Nephron (organoid): ENCODE data around the gene A2M.

Source experiments
- H3K27ac Mint-ChIP-seq, 3 experiments: 2 replicates each; pipeline ENCODE4 v1.8.0; 2020; ENCODE audit warnings: mixed read lengths in 3 of 3, mild to moderate bottlenecking in 2 of 3, moderate library complexity in 1 of 3
- H3K27me3 Mint-ChIP-seq: 2 replicates; pipeline ENCODE4 v1.8.0; 2021; ENCODE audit warnings: low read depth, mild to moderate bottlenecking, moderate library complexity, mixed read lengths
- H3K36me3 Mint-ChIP-seq: 2 replicates; pipeline ENCODE4 v1.8.0; 2020; ENCODE audit warnings: low read depth, mixed read lengths
- H3K4me1 Mint-ChIP-seq: 2 replicates; pipeline ENCODE4 v1.8.0; 2020; ENCODE audit warnings: mixed read lengths
- H3K4me3 Mint-ChIP-seq, 3 experiments: 2 replicates each; pipeline ENCODE4 v1.8.0; 2020; ENCODE audit warnings: mild to moderate bottlenecking in 3 of 3, mixed read lengths in 3 of 3, moderate library complexity in 2 of 3
- H3K9me3 Mint-ChIP-seq: 2 replicates; pipeline ENCODE4 v1.8.0; 2020; ENCODE audit warnings: mixed read lengths
- TF ChIP-seq, protein P1 (sequence below), 3 experiments: fragments of 200-600 bp; sonication (generic); IDR thresholded peaks; one replicate each; pipeline ENCODE4 v1.5.0; 2021; ENCODE audit warnings: antibody characterized with exemption in 3 of 3; ENCODE audit not compliant: unreplicated experiment in 3 of 3

The A2M gene

DNA sequence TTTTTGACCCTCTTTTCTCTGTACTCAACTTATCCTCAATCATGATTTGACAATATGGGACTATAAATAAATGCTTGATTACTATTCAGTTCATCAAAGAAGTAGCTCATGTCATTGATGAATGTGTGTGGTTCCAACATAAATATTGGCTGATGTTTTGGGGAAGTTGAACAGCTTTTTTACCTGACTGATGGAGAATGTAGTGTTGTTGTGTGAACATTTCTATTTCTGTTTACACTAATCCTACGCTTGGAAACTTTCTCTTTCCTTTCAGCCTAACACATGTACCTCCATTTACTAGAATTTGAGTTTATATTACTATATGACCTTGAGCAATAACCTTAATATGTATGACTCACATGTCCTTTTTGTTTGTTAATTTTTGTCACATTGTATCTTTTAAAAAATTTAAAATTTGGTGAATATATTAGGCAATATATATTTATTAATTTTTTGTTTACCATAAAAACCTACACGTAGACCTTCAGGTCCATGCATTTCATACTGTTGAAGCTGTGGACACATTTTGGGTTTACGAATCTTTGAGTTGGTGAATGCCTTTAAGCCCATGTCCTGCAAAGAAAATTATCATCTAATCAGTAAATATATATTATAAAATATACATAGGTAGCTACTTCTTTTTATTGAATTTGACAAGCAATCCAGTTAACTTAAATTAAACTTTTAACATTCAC, 21.1 kb downstream of the A2M start:
- H3K27ac Mint-ChIP-seq, result no peak overlapping the region
- TF ChIP-seq, protein P1, sequence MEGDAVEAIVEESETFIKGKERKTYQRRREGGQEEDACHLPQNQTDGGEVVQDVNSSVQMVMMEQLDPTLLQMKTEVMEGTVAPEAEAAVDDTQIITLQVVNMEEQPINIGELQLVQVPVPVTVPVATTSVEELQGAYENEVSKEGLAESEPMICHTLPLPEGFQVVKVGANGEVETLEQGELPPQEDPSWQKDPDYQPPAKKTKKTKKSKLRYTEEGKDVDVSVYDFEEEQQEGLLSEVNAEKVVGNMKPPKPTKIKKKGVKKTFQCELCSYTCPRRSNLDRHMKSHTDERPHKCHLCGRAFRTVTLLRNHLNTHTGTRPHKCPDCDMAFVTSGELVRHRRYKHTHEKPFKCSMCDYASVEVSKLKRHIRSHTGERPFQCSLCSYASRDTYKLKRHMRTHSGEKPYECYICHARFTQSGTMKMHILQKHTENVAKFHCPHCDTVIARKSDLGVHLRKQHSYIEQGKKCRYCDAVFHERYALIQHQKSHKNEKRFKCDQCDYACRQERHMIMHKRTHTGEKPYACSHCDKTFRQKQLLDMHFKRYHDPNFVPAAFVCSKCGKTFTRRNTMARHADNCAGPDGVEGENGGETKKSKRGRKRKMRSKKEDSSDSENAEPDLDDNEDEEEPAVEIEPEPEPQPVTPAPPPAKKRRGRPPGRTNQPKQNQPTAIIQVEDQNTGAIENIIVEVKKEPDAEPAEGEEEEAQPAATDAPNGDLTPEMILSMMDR (IDR thresholded peaks at IDR 0.05; ENCODE audit: unreplicated experiment in 3 of 3), result no peak
- H3K4me1 Mint-ChIP-seq, result no peaks in the 10 kb centered on the region
- H3K9me3 Mint-ChIP-seq, result no peaks in the 10 kb centered on the region
- H3K36me3 Mint-ChIP-seq, result no peaks in the 10 kb centered on the region
- no peaks in the 10 kb centered on the region for H3K27me3 Mint-ChIP-seq
- H3K4me3 Mint-ChIP-seq, result no peak overlapping the region

DNA sequence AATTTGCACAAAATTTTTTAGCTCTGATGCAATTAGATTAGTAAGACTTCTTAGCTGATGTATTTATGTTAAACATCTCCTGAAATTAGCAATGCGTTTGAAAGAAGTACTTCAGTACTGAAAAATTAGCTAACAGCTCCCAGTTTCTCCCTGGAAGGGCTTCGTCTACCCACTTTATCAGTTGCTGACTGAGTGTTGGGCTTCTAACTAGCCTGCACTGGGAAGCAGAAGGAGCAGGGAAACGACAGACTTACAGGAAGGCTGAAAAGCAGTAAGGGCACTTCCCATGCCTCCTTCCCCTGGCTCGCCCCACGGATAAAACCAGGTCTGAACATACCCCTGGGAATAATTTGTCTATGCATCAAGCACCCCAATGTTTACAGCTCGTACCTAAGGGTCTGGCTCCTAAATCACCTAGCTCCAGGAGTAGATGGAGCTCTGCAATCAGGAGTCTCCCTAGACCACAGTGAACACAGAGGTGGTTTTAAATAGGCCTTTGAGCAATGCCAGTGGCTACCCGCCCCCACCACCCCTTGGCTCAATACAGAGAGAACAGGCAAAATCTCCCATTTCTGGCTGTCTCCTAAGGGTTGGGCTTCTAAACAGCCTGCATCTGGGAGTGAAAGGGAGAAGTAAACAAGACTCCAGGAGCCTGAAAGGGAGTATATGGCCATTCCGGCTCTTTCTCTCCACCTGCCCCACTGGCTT, 23.7 kb downstream of the A2M start:
- TF ChIP-seq, protein P1 (IDR thresholded peaks at IDR 0.05; ENCODE audit: unreplicated experiment in 3 of 3), result no peak
- H3K36me3 Mint-ChIP-seq, result no peaks in the 10 kb centered on the region
- no peak overlapping the region for H3K4me3 Mint-ChIP-seq
- no peaks in the 10 kb centered on the region for H3K27me3 Mint-ChIP-seq
- H3K27ac Mint-ChIP-seq, result no peak overlapping the region
- H3K9me3 Mint-ChIP-seq, result no peaks in the 10 kb centered on the region
- H3K4me1 Mint-ChIP-seq, result no peaks in the 10 kb centered on the region

DNA sequence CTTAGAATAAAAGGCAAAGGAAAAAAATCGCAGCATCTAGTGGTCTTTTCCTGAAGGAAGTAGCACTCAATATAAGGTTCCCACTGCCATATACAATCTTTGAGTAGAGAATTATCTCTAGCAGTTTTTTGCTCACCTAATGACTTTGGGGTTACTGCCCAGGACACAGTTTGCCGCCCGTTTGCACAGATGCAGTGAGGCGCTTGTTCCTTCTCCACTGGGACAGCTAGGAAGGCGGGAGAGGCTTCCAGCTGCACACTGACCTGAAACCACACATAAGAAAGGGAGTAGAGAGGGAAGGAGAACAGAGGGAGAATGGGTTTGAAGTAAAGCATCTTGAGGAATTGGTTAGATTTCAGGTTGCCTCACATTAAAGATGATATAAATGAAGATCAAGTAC, 25.5 kb downstream of the A2M start:
- TF ChIP-seq, protein P1 (IDR thresholded peaks at IDR 0.05; ENCODE audit: unreplicated experiment in 3 of 3), result no peak
- Mint-ChIP-seq H3K36me3 (no peaks in the 10 kb centered on the region), H3K4me3 (no peak overlapping the region), H3K4me1 (no peaks in the 10 kb centered on the region), H3K27ac (no peak overlapping the region), H3K27me3 (no peaks in the 10 kb centered on the region), H3K9me3 (no peaks in the 10 kb centered on the region)

DNA sequence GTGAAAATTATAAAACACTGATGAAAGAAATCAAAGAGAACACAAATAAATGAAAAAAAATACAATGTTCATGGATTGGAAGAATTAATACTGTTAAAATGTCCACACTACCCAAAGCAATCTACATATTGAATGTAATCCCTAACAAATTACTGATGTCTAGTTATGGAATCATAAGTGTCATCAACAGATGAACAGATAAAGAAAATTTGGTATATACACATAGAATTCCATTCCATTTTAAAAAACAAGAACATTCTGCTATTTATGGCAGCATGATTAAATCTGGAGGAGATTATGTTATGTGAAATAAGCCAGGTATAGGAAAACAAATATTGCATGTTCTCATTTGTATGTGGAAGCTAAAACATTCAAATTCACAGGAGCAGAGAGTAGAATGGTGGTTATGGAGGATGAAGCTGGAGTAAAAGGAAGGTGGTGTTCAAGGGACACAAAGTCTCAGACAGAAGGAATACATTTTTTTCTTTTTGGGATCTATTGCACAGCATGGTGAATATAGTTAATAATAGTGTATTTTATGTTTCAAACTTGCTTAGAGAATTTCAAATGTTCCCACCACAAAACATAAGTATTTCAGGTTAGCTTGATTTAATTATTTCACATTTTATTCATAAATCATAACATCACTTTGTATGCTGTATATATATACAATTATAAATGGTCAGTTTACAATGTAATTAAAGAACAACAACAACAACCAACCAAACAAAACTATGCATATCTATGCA, 28.5 kb downstream of the A2M start:
- H3K27ac Mint-ChIP-seq, result no peak overlapping the region
- no peak overlapping the region for H3K4me3 Mint-ChIP-seq
- H3K9me3 Mint-ChIP-seq, result peaks cover 15% of the 10 kb centered on the region
- TF ChIP-seq, protein P1 (IDR thresholded peaks at IDR 0.05; ENCODE audit: unreplicated experiment in 3 of 3), result no peak
- peaks cover 15% of the 10 kb centered on the region for H3K36me3 Mint-ChIP-seq
- H3K27me3 Mint-ChIP-seq, result no peaks in the 10 kb centered on the region
- H3K4me1 Mint-ChIP-seq, result no peaks in the 10 kb centered on the region

- peaks cover 22% of the 10 kb centered on the region for H3K36me3 Mint-ChIP-seq
- H3K4me3 Mint-ChIP-seq, result no peak overlapping the region
- no peak overlapping the region for H3K27ac Mint-ChIP-seq
- TF ChIP-seq, protein P1 (IDR thresholded peaks at IDR 0.05; ENCODE audit: unreplicated experiment in 3 of 3), result no peak
- peaks cover 21% of the 10 kb centered on the region for H3K9me3 Mint-ChIP-seq
- H3K27me3 Mint-ChIP-seq, result no peaks in the 10 kb centered on the region
- no peaks in the 10 kb centered on the region for H3K4me1 Mint-ChIP-seq
Measured at GRCh38 chr12:9086087-9086486, 29.6 kb downstream of the A2M start.
